Keratinocyte (primary cell): ENCODE results near the gene SF3B6. TPM values are rescaled to one million over a fixed set of nuclear protein-coding genes. Genes with fewer than 3 reads are reported as not detected.

ENCODE experiments used
- DNase-seq: peaks from one replicate; pipeline ENCODE4 v3.0.0-alpha.2; 2011; ENCODE audit warnings: low read depth, missing footprints, low spot score
- FAIRE-seq: peaks from 2 replicates; lab custom pipeline; 2011; peaks lifted over from hg19 to GRCh38; lab: Jason Lieb, UNC
- H2AFZ ChIP-seq: 2 replicates; pipeline ENCODE4 v1.6.0; 2012; ENCODE audit warnings: low read length, control low read depth, inconsistent platforms; ENCODE audit not compliant: control insufficient read depth
- H3K27ac ChIP-seq: 2 replicates; pipeline ENCODE4 v1.5.1; 2011; ENCODE audit warnings: low read length; ENCODE audit not compliant: control insufficient read depth, insufficient read depth
- H3K27me3 ChIP-seq: 3 replicates; pipeline ENCODE4 v1.6.0; 2011; ENCODE audit warnings: low read length; ENCODE audit not compliant: control insufficient read depth, insufficient read depth; ENCODE audit errors: extremely low read depth
- H3K36me3 ChIP-seq, 2 experiments: 2 replicates in 1 of 2; 3 replicates in 1 of 2; pipeline ENCODE4 v1.5.1; 2011; ENCODE audit warnings: low read length in 2 of 2, mild to moderate bottlenecking in 1 of 2; ENCODE audit not compliant: control insufficient read depth in 2 of 2, insufficient read depth in 2 of 2; ENCODE audit errors: extremely low read depth in 1 of 2
- H3K4me1 ChIP-seq: 3 replicates; pipeline ENCODE4 v1.5.1; 2011; ENCODE audit warnings: low read length; ENCODE audit not compliant: control insufficient read depth, insufficient read depth; ENCODE audit errors: extremely low read depth
- H3K4me2 ChIP-seq: 3 replicates; pipeline ENCODE4 v1.6.0; 2011; ENCODE audit warnings: low read depth, low read length; ENCODE audit not compliant: control insufficient read depth, insufficient read depth; ENCODE audit errors: extremely low read depth
- H3K4me3 ChIP-seq, 3 experiments: fragments of 200-600 bp in 1 of 3; sonication (generic) in 1 of 3; 2 replicates in 2 of 3; 3 replicates in 1 of 3; pipeline ENCODE4 v1.5.1; 2011 to 2016; ENCODE audit warnings: low read length in 3 of 3, mild to moderate bottlenecking in 3 of 3, control low read depth in 2 of 3, inconsistent platforms in 1 of 3, low read depth in 1 of 3, mixed read lengths in 1 of 3, mixed run types in 1 of 3, moderate library complexity in 1 of 3; ENCODE audit not compliant: control insufficient read depth in 2 of 3, insufficient read depth in 2 of 3; ENCODE audit errors: extremely low read depth in 1 of 3
- H3K79me2 ChIP-seq: 2 replicates; pipeline ENCODE4 v1.6.0; 2012; ENCODE audit warnings: low read length; ENCODE audit not compliant: control insufficient read depth, insufficient read depth
- H3K9ac ChIP-seq: 3 replicates; pipeline ENCODE4 v1.6.0; 2011; ENCODE audit warnings: low read length; ENCODE audit not compliant: control insufficient read depth, insufficient read depth; ENCODE audit errors: extremely low read depth
- H3K9me1 ChIP-seq: 3 replicates; pipeline ENCODE4 v1.6.0; 2011; ENCODE audit warnings: low read length; ENCODE audit not compliant: control insufficient read depth, insufficient read depth; ENCODE audit errors: extremely low read depth
- H3K9me3 ChIP-seq: 2 replicates; pipeline ENCODE4 v1.5.1; 2012; ENCODE audit warnings: low read depth, low read length; ENCODE audit not compliant: control insufficient read depth
- H4K20me1 ChIP-seq: 3 replicates; pipeline ENCODE4 v1.6.0; 2011; ENCODE audit warnings: low read length; ENCODE audit not compliant: control insufficient read depth, insufficient read depth; ENCODE audit errors: extremely low read depth
- EZH2 ChIP-seq: IDR thresholded peaks from one replicate; pipeline ENCODE4 v1.6.1; 2012; ENCODE audit warnings: inconsistent platforms, mild to moderate bottlenecking, low read length, moderate library complexity
- dilution Hi-C: fragments of 300-500 bp; cut with MboI; formaldehyde crosslinking; loops from one replicate; pipeline ENCODE4 v1.7.0; 2020; ENCODE audit warnings: low sequenced_read_pairs; ENCODE audit not compliant: extremely low pct_ligation_motif_present
- polyA plus RNA-seq, 5 experiments: library from polyadenylated mRNA; depleted of rRNA in 3 of 5; stranded (reverse) in 3 of 5; stranded (forward) in 1 of 5; unstranded in 1 of 5; fragments of >200 nt; gene quantifications; 1 replicate in 1 of 5; 2 replicates in 3 of 5; 3 replicates in 1 of 5; pipeline versions ENCODE4 v1.2.1 to v1.2.3, GENCODE V29; 2011 to 2012; ENCODE audit warnings: missing spikeins in 2 of 5, low read depth in 1 of 5, low replicate concordance in 1 of 5
- small RNA-seq, 3 experiments: library from RNA; depleted of rRNA; stranded (forward); fragments of <200 nt; gene quantifications; one replicate each; pipeline ENCODE3, GENCODE V24; 2012; ENCODE audit warnings: low read depth in 3 of 3, low replicate concordance in 1 of 3; ENCODE audit not compliant: insufficient read length in 3 of 3
- TF ChIP-seq, protein P1 (sequence below), 3 experiments: IDR thresholded peaks in 1 of 3; conservative IDR thresholded peaks in 1 of 3; optimal IDR thresholded peaks in 1 of 3; 2 replicates in 2 of 3; 3 replicates in 1 of 3; pipeline versions ENCODE3 to v1.5.1; 2011; ENCODE audit warnings: low read length in 3 of 3, mild to moderate bottlenecking in 3 of 3, moderate library complexity in 2 of 3, control low read depth in 1 of 3, inconsistent platforms in 1 of 3; ENCODE audit not compliant: insufficient read depth in 2 of 3; ENCODE audit errors: extremely low read depth in 1 of 3

SF3B6 gene
- polyA plus RNA-seq, 1 donor (not counting 4 experiments of a cell fraction or from before 2014, with no cell fraction given): 347 TPM

DNA sequence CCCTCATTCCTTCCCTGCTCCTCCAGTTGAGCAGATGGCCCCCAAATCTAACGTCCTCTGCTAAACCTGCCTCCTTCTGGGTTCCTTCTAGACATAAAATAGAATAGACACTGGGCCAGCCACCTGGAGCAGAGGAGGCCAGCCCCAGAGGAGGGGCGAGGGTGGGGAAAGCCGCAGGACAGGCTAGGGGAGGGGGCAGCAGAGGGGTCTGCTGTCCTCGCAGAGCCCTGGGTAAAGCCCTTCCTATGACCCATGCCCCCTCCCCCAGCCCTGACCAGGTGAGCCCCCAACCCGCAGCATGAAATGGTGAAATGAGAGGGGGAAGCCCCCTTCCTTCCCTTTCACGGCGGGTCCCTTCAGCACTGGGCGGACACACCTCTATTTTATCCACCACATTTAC is 58.4 kb downstream of the SF3B6 start:
- no peak for DNase-seq
- H3K9me1 ChIP-seq: no peaks in the 10 kb centered on the region
- H3K4me3 ChIP-seq: no peak overlapping the region
- H3K4me1 ChIP-seq: peaks cover 12% of the 10 kb centered on the region
- no peaks in the 10 kb centered on the region for H3K36me3 ChIP-seq
- no peak for TF ChIP-seq EZH2
- TF ChIP-seq, protein P1, sequence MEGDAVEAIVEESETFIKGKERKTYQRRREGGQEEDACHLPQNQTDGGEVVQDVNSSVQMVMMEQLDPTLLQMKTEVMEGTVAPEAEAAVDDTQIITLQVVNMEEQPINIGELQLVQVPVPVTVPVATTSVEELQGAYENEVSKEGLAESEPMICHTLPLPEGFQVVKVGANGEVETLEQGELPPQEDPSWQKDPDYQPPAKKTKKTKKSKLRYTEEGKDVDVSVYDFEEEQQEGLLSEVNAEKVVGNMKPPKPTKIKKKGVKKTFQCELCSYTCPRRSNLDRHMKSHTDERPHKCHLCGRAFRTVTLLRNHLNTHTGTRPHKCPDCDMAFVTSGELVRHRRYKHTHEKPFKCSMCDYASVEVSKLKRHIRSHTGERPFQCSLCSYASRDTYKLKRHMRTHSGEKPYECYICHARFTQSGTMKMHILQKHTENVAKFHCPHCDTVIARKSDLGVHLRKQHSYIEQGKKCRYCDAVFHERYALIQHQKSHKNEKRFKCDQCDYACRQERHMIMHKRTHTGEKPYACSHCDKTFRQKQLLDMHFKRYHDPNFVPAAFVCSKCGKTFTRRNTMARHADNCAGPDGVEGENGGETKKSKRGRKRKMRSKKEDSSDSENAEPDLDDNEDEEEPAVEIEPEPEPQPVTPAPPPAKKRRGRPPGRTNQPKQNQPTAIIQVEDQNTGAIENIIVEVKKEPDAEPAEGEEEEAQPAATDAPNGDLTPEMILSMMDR (optimal IDR thresholded peaks at IDR 0.05 in 1 of 3, IDR thresholded peaks at IDR 0.05 in 1 of 3, conservative IDR thresholded peaks at IDR 0.05 in 1 of 3; ENCODE audit: extremely low read depth in 1 of 3, insufficient read depth in 2 of 3, low read length in 3 of 3): no peak
- no peaks in the 10 kb centered on the region for H4K20me1 ChIP-seq
- no peak overlapping the region for H3K4me2 ChIP-seq
- H2AFZ ChIP-seq: no peak overlapping the region
- peaks cover 4% of the 10 kb centered on the region for H3K27me3 ChIP-seq
- no peak for FAIRE-seq
- no peak overlapping the region for H3K9ac ChIP-seq
- H3K79me2 ChIP-seq: no peaks in the 10 kb centered on the region
- H3K27ac ChIP-seq: no peak overlapping the region
- dilution Hi-C loops: no loop called here
- no peaks in the 10 kb centered on the region for H3K9me3 ChIP-seq

Small RNA genes within 50 kb of the gene (small RNA-seq; reads per million reads assigned to genes)
- gene RNU6-370P: 0 reads per million in 3 experiments

Other genes with a start within 250 kb of the SF3B6 start
- gene ATAD2B, start 149.2 kb downstream of the SF3B6 start, polyA plus RNA-seq: 2.7 to 4.4 TPM (median 3.6 TPM) in 3 replicates
- 5.7 to 11.7 TPM (median 10.1 TPM) in 3 replicates for gene UBXN2A, start 135.9 kb downstream of the SF3B6 start, polyA plus RNA-seq
- gene MFSD2B, start 66.2 kb downstream of the SF3B6 start, polyA plus RNA-seq: 0.03 to 0.12 TPM (median 0.10 TPM) in 3 replicates
- 10.8 to 11.4 TPM (median 11.0 TPM) in 3 replicates for gene WDCP, start 28.9 kb downstream of the SF3B6 start, polyA plus RNA-seq
- 21.9 to 27.9 TPM (median 24.5 TPM) in 3 replicates for gene FKBP1B, start 26.6 kb downstream of the SF3B6 start, polyA plus RNA-seq
- gene TP53I3, start 8.5 kb upstream of the SF3B6 start, polyA plus RNA-seq: 30.9 to 53.9 TPM (median 36.3 TPM) in 3 replicates
- gene PFN4, start 47.0 kb upstream of the SF3B6 start, polyA plus RNA-seq: 0.14 to 0.28 TPM (median 0.16 TPM) in 3 replicates
- 0.73 to 2.5 TPM (median 2.0 TPM) in 3 replicates for gene FAM228B, start 47.1 kb upstream of the SF3B6 start, polyA plus RNA-seq
- not detected in 3 replicates for gene FAM228A, start 98.7 kb upstream of the SF3B6 start, polyA plus RNA-seq